ENCODE results near the gene ING5. TPM values are rescaled to one million over a fixed set of nuclear protein-coding genes. Genes with fewer than 3 reads are reported as not detected.

Gene ING5
- total RNA-seq, 4 donors from 2014 or later, result 12.1 to 33.9 (median 27.5) TPM

- DNase-seq (no peak), ATAC-seq (no peak)
- TF ChIP-seq CTCF (IDR thresholded peaks at IDR 0.05 in 4 of 5, conservative IDR thresholded peaks at IDR 0.05 in 1 of 5) (no peak), POLR2A (IDR thresholded peaks at IDR 0.05) (no peak)
- Histone ChIP-seq H3K27ac (no peak overlapping the region), H3K4me3 (no peak overlapping the region), H3K9me3 (no peaks in the 10 kb centered on the region), H3K27me3 (no peaks in the 10 kb centered on the region), H3K4me1 (peaks cover 0 to 3% of the 10 kb centered on the region in 2 donors), H3K36me3 (peaks cover 0 to 18% of the 10 kb centered on the region in 2 donors)
- in situ Hi-C loops (cut with MboI; ENCODE audit: low sequenced_read_pairs in 4 of 4) (no loop called here), intact Hi-C loops (cut with DNase I; ENCODE audit: low total_unique reads) (no loop called here)
These were observed 6.2 kb upstream of the ING5 start for GRCh38 chr2:241695651-241696050.

GRCh38 chr2:241701149-241701398 lies 765 bp upstream of the ING5 start:
- peaks cover 0 to 13% of the 10 kb centered on the region in 2 donors for H3K36me3 ChIP-seq
- H3K27me3 ChIP-seq, result no peaks in the 10 kb centered on the region
- TF ChIP-seq POLR2A (IDR thresholded peaks at IDR 0.05) (no peak), CTCF (IDR thresholded peaks at IDR 0.05 in 4 of 5, conservative IDR thresholded peaks at IDR 0.05 in 1 of 5) (peak in 3 of 5 experiments; percentile 51 to 56 (median 54))
- ATAC-seq, result no peak
- peak overlapping the region; percentile 89 to 97 (median 94) for H3K27ac ChIP-seq
- in situ Hi-C loops (cut with MboI; ENCODE audit: low sequenced_read_pairs in 4 of 4), result no loop called here
- no peaks in the 10 kb centered on the region for H3K9me3 ChIP-seq
- H3K4me3 ChIP-seq, result peak overlapping the region; percentile 61 to 97 (median 80)
- DNase-seq, result no peak
- peaks cover 6 to 16% of the 10 kb centered on the region in 2 donors for H3K4me1 ChIP-seq
- intact Hi-C loops (cut with DNase I; ENCODE audit: low total_unique reads), result loop anchor here (1.0 to 10.0 kb wide), 3 partner anchors 14 to 192 kb away; partner anchors contain the start of gene STK25

GRCh38 chr2:241702155-241703031 lies 554 bp downstream of the ING5 start:
- ATAC-seq (peak; percentile 83 to 85), DNase-seq (peak; percentile 78 to 81)
- in situ Hi-C loops (cut with MboI; ENCODE audit: low sequenced_read_pairs in 4 of 4) (no loop called here), intact Hi-C loops (cut with DNase I; ENCODE audit: low total_unique reads) (loop anchor here (1.0 to 10.0 kb wide), 3 partner anchors 32 to 387 kb away; partner anchors contain the start of genes D2HGDH, HDLBP and SEPTIN2)
- no peaks in the 10 kb centered on the region for H3K9me3 ChIP-seq
- peaks cover 6 to 16% of the 10 kb centered on the region in 2 donors for H3K4me1 ChIP-seq
- H3K36me3 ChIP-seq, result peaks cover 0 to 26% of the 10 kb centered on the region in 2 donors
- no peaks in the 10 kb centered on the region for H3K27me3 ChIP-seq
- H3K4me3 ChIP-seq, result peak overlapping the region; percentile 57 to 97 (median 82)
- H3K27ac ChIP-seq, result peak overlapping the region; percentile 89 to 97 (median 94)
- TF ChIP-seq POLR2A (IDR thresholded peaks at IDR 0.05) (no peak), CTCF (IDR thresholded peaks at IDR 0.05 in 4 of 5, conservative IDR thresholded peaks at IDR 0.05 in 1 of 5) (peak in 4 of 5 experiments; percentile 28 to 36 (median 34))

GRCh38 chr2:241703032-241703604 lies 1.3 kb downstream of the ING5 start:
- Histone ChIP-seq H3K27me3 (no peaks in the 10 kb centered on the region), H3K36me3 (peaks cover 0 to 33% of the 10 kb centered on the region in 2 donors), H3K4me3 (peak overlapping the region; percentile 57 to 93 (median 72)), H3K27ac (peak overlapping the region; percentile 89 to 97 (median 94)), H3K4me1 (peaks cover 6 to 16% of the 10 kb centered on the region in 2 donors), H3K9me3 (no peaks in the 10 kb centered on the region)
- intact Hi-C loops (cut with DNase I; ENCODE audit: low total_unique reads) (loop anchor here (10.0 kb wide), 1 partner anchor 182 kb away; no protein-coding TSS in a partner anchor), in situ Hi-C loops (cut with MboI; ENCODE audit: low sequenced_read_pairs in 4 of 4) (no loop called here)
- no peak for DNase-seq
- ATAC-seq, result no peak
- TF ChIP-seq POLR2A (IDR thresholded peaks at IDR 0.05) (no peak), CTCF (IDR thresholded peaks at IDR 0.05 in 4 of 5, conservative IDR thresholded peaks at IDR 0.05 in 1 of 5) (no peak)

Measured in gastrocnemius medialis (tissue), 4 donors.